ENCODE results near the gene MAML2.

MAML2 gene

GRCh38 chr11:96223083-96223482 is 119.9 kb downstream of the MAML2 start:
- no peaks in the 10 kb centered on the region for H3K27me3 ChIP-seq (ENCODE audit: insufficient read depth, poor library complexity, severe bottlenecking)
- no peak overlapping the region for H3K27ac ChIP-seq (replicated peaks)
- DNase-seq (ENCODE audit: low read depth in 1 of 2, low spot score in 1 of 2): no peak
- no peak overlapping the region for H3K4me3 ChIP-seq (replicated peaks; ENCODE audit: insufficient read depth, low read length)
- no peak for TF ChIP-seq POLR2AphosphoS5 (IDR thresholded peaks at IDR 0.05; ENCODE audit: low read depth)
- TF ChIP-seq GABPA (IDR thresholded peaks at IDR 0.05; ENCODE audit: low read depth): no peak
- TF ChIP-seq SPI1 (IDR thresholded peaks at IDR 0.05; ENCODE audit: borderline replicate concordance, low read depth): no peak
- no peak for TF ChIP-seq CTCF (IDR thresholded peaks at IDR 0.05; ENCODE audit: insufficient read depth, low read length)
- no peak for TF ChIP-seq REST (IDR thresholded peaks at IDR 0.05; ENCODE audit: insufficient replicate concordance, low read depth)

- Histone ChIP-seq H3K4me3 (replicated peaks; ENCODE audit: insufficient read depth, low read length) (no peak overlapping the region), H3K27me3 (ENCODE audit: insufficient read depth, poor library complexity, severe bottlenecking) (no peaks in the 10 kb centered on the region), H3K27ac (replicated peaks) (no peak overlapping the region)
- DNase-seq (ENCODE audit: low read depth in 1 of 2, low spot score in 1 of 2): no peak
- TF ChIP-seq POLR2AphosphoS5 (IDR thresholded peaks at IDR 0.05; ENCODE audit: low read depth): no peak
- no peak for TF ChIP-seq CTCF (IDR thresholded peaks at IDR 0.05; ENCODE audit: insufficient read depth, low read length)
- no peak for TF ChIP-seq GABPA (IDR thresholded peaks at IDR 0.05; ENCODE audit: low read depth)
- TF ChIP-seq REST (IDR thresholded peaks at IDR 0.05; ENCODE audit: insufficient replicate concordance, low read depth): no peak
- no peak for TF ChIP-seq SPI1 (IDR thresholded peaks at IDR 0.05; ENCODE audit: borderline replicate concordance, low read depth)
Measured at GRCh38 chr11:96222102-96222501, 120.9 kb downstream of the MAML2 start.

GRCh38 chr11:96221244-96222070 is 121.5 kb downstream of the MAML2 start:
- DNase-seq (ENCODE audit: low read depth in 1 of 2, low spot score in 1 of 2): no peak
- TF ChIP-seq CTCF (IDR thresholded peaks at IDR 0.05; ENCODE audit: insufficient read depth, low read length) (no peak), SPI1 (IDR thresholded peaks at IDR 0.05; ENCODE audit: borderline replicate concordance, low read depth) (no peak), GABPA (IDR thresholded peaks at IDR 0.05; ENCODE audit: low read depth) (no peak), REST (IDR thresholded peaks at IDR 0.05; ENCODE audit: insufficient replicate concordance, low read depth) (no peak), POLR2AphosphoS5 (IDR thresholded peaks at IDR 0.05; ENCODE audit: low read depth) (no peak)
- Histone ChIP-seq H3K27me3 (ENCODE audit: insufficient read depth, poor library complexity, severe bottlenecking) (no peaks in the 10 kb centered on the region), H3K4me3 (replicated peaks; ENCODE audit: insufficient read depth, low read length) (no peak overlapping the region), H3K27ac (replicated peaks) (no peak overlapping the region)

Measured in HL-60 (cell line).